ENCODE results near the gene SYNDIG1L. TPM values are rescaled to one million over a fixed set of nuclear protein-coding genes. Genes with fewer than 3 reads are reported as not detected.
A peak's percentile ranks its signal among the peaks of the same experiment; 100 is the strongest.

Gene SYNDIG1L
- total RNA-seq, 1 experiment from 2014 or later: not detected

GRCh38 chr14:74459289-74459946 is 33.4 kb upstream of the SYNDIG1L start:
- DNase-seq (peak; percentile 63), ATAC-seq (peak; percentile 96)
- H3K27ac ChIP-seq (ENCODE audit: low read length): no peak overlapping the region
- no peak overlapping the region for H3K4me3 ChIP-seq (ENCODE audit: low read length)
- no peaks in the 10 kb centered on the region for H3K4me1 ChIP-seq (ENCODE audit: insufficient read depth, low read length)
- H4K20me1 ChIP-seq (ENCODE audit: low read length): no peaks in the 10 kb centered on the region
- POLR2A ChIA-PET (ENCODE audit: unreplicated experiment): no interaction called here
- H3K36me3 ChIP-seq (ENCODE audit: low read depth, low read length): no peaks in the 10 kb centered on the region
- no peak overlapping the region for H2AFZ ChIP-seq (ENCODE audit: low read length)
- H3K4me2 ChIP-seq (ENCODE audit: low read length): no peak overlapping the region
- no peaks in the 10 kb centered on the region for H3K9me3 ChIP-seq (ENCODE audit: low read length)
- intact Hi-C loops (cut with micrococcal nuclease): no loop called here
- no peaks in the 10 kb centered on the region for H3F3A ChIP-seq (ENCODE audit: low read length, unreplicated experiment)
- CTCF ChIA-PET: no interaction called here
- H3K9ac ChIP-seq (ENCODE audit: low read length): no peak overlapping the region
- H3K27me3 ChIP-seq (ENCODE audit: low read length): no peaks in the 10 kb centered on the region; the same call in 1 of the 2 replicates
- H3K79me2 ChIP-seq (ENCODE audit: low read length): no peaks in the 10 kb centered on the region
- TF ChIP-seq EZH2 (IDR thresholded peaks at IDR 0.05; ENCODE audit: low read length, unreplicated experiment) (no peak), CTCF (conservative IDR thresholded peaks at IDR 0.05; ENCODE audit: low read depth, low read length) (peak; percentile 73), EZH2phosphoT487 (IDR thresholded peaks at IDR 0.05; ENCODE audit: borderline replicate concordance, low read length) (no peak)
- H3K9me2 ChIP-seq (replicated peaks; ENCODE audit: low read length): no peaks in the 10 kb centered on the region
- no TSS peak for BruUV-seq (replicated peaks)

GRCh38 chr14:74457565-74457895 is 31.5 kb upstream of the SYNDIG1L start:
- BruUV-seq (replicated peaks): no TSS peak
- POLR2A ChIA-PET (ENCODE audit: unreplicated experiment): no interaction called here

More at GRCh38 chr14:74457565-74457895, 31.5 kb upstream of the SYNDIG1L start:
- Histone ChIP-seq H3K9ac (ENCODE audit: low read length) (no peak overlapping the region), H3K27ac (ENCODE audit: low read length) (no peak overlapping the region), H3K27me3 (ENCODE audit: low read length) (peaks cover 3% of the 10 kb centered on the region), H3K4me3 (ENCODE audit: low read length) (no peak overlapping the region), H3K4me1 (ENCODE audit: insufficient read depth, low read length) (no peaks in the 10 kb centered on the region), H3K4me2 (ENCODE audit: low read length) (no peak overlapping the region), H3K9me3 (ENCODE audit: low read length) (no peaks in the 10 kb centered on the region), H3F3A (ENCODE audit: low read length, unreplicated experiment) (no peaks in the 10 kb centered on the region), H2AFZ (ENCODE audit: low read length) (no peak overlapping the region), H3K36me3 (ENCODE audit: low read depth, low read length) (no peaks in the 10 kb centered on the region), H3K79me2 (ENCODE audit: low read length) (no peaks in the 10 kb centered on the region), H4K20me1 (ENCODE audit: low read length) (no peaks in the 10 kb centered on the region), H3K9me2 (replicated peaks; ENCODE audit: low read length) (no peaks in the 10 kb centered on the region)
- TF ChIP-seq EZH2phosphoT487 (IDR thresholded peaks at IDR 0.05; ENCODE audit: borderline replicate concordance, low read length) (no peak), CTCF (conservative IDR thresholded peaks at IDR 0.05; ENCODE audit: low read depth, low read length) (no peak), EZH2 (IDR thresholded peaks at IDR 0.05; ENCODE audit: low read length, unreplicated experiment) (no peak)
- intact Hi-C loops (cut with micrococcal nuclease): no loop called here
- DNase-seq (no peak), ATAC-seq (no peak)
- CTCF ChIA-PET: no interaction called here
